OCI-LY7 (cell line): ENCODE data around the gene HTT. TPM values are rescaled to one million over a fixed set of nuclear protein-coding genes. Genes with fewer than 3 reads are reported as not detected.

Experiments
- BruUV-seq: library from RNA; stranded (reverse); fragments of 400-500 nt; replicated peaks from 2 replicates; lab custom pipeline; 2021; lab: Mats Ljungman, UMichigan
- CTCF ChIA-PET: fragments of 300-600 bp; sonication (Branson Sonifier 250); formaldehyde crosslinking; loops from one replicate; lab custom pipeline; 2022; ENCODE audit warnings: antibody characterized with exemption; ENCODE audit not compliant: unreplicated experiment; lab: Charles Lee
- POLR2A ChIA-PET: fragments of 300-600 bp; sonication (Branson Sonifier 250); formaldehyde crosslinking; loops from one replicate; lab custom pipeline; 2022; ENCODE audit warnings: antibody characterized with exemption; lab: Charles Lee
- DNase-seq: peaks from one replicate; pipeline ENCODE4 v3.0.0-alpha.2; 2015; ENCODE audit warnings: low spot score
- H2AFZ ChIP-seq: fragments of 200-600 bp; sonication (generic), shearing (Covaris generic); 2 replicates; pipeline ENCODE4 v1.6.1; 2014; ENCODE audit warnings: mild to moderate bottlenecking, antibody characterized with exemption, low read length, moderate library complexity
- H3K27ac ChIP-seq: fragments of 200-600 bp; sonication (generic); 2 replicates; pipeline ENCODE4 v1.5.1; 2014; ENCODE audit warnings: mixed run types, low read depth, mild to moderate bottlenecking, moderate library complexity, low read length, inconsistent platforms; ENCODE audit not compliant: poor library complexity, severe bottlenecking
- H3K36me3 ChIP-seq: fragments of 200-600 bp; sonication (generic); 2 replicates; pipeline ENCODE4 v1.6.1; 2014; ENCODE audit warnings: mild to moderate bottlenecking, antibody characterized with exemption, low read length, moderate library complexity, mixed read lengths; ENCODE audit not compliant: insufficient read depth
- H3K4me1 ChIP-seq: fragments of 200-600 bp; sonication (generic); 2 replicates; pipeline ENCODE4 v1.5.1; 2014; ENCODE audit warnings: mild to moderate bottlenecking, low read length; ENCODE audit not compliant: insufficient read depth, poor library complexity, severe bottlenecking
- H3K4me2 ChIP-seq: fragments of 200-600 bp; sonication (generic); 2 replicates; pipeline ENCODE4 v1.6.1; 2014; ENCODE audit warnings: mild to moderate bottlenecking, low read length
- H3K4me3 ChIP-seq: fragments of 200-600 bp; sonication (generic); 2 replicates; pipeline ENCODE4 v1.5.1; 2014; ENCODE audit warnings: mild to moderate bottlenecking, low read depth, low read length; ENCODE audit not compliant: poor library complexity, severe bottlenecking
- H3K79me2 ChIP-seq: fragments of 200-600 bp; sonication (generic); 2 replicates; pipeline ENCODE4 v1.6.1; 2016; ENCODE audit warnings: low read depth, mild to moderate bottlenecking, low read length, moderate library complexity, mixed read lengths; ENCODE audit not compliant: insufficient read depth
- H3K9me2 ChIP-seq: fragments of 200-600 bp; sonication (generic); 2 replicates; pipeline ENCODE4 v1.6.1; 2016; ENCODE audit warnings: mild to moderate bottlenecking, low read length, mixed read lengths; ENCODE audit not compliant: insufficient read depth
- H3K9me3 ChIP-seq: fragments of 200-600 bp; sonication (generic); 2 replicates; pipeline ENCODE4 v1.6.1; 2014; ENCODE audit warnings: mild to moderate bottlenecking, mixed run types, low read length, mixed read lengths
- H4K20me1 ChIP-seq: fragments of 200-600 bp; sonication (generic); 2 replicates; pipeline ENCODE4 v1.6.1; 2014; ENCODE audit warnings: mild to moderate bottlenecking, antibody characterized with exemption, low read length, moderate library complexity, mixed read lengths; ENCODE audit not compliant: insufficient read depth
- EZH2phosphoT487 ChIP-seq: fragments of 200-600 bp; sonication (generic); IDR thresholded peaks from 2 replicates; pipeline ENCODE4 v1.6.1; 2018; ENCODE audit warnings: low read depth, borderline replicate concordance, mild to moderate bottlenecking, mixed run types, antibody characterized with exemption, low read length, moderate library complexity, mixed read lengths
- intact Hi-C: fragments of 100-400 bp; cut with micrococcal nuclease; formaldehyde crosslinking; loops from one replicate; pipeline ENCODE4 v1.10.0; 2022; ENCODE audit not compliant: unreplicated experiment
- total RNA-seq, 2 experiments: library from RNA; depleted of rRNA in 1 of 2; stranded (reverse); fragments of >200 nt in 1 of 2; shearing (Covaris generic) in 1 of 2; gene quantifications; 2 replicates each; pipeline ENCODE4 v1.2.3, GENCODE V29; 2014 to 2022
- TF ChIP-seq, protein P1 (sequence below): fragments of 200-600 bp; sonication (generic); conservative IDR thresholded peaks from 2 replicates; pipeline ENCODE4 v1.5.1; 2014; ENCODE audit warnings: mild to moderate bottlenecking, antibody characterized with exemption, low read length, moderate library complexity, mixed read lengths

Gene HTT
- total RNA-seq, 2 experiments from 2014 or later, result 36.4 to 91.3 TPM

GRCh38 chr4:3039706-3040366 is 34.6 kb upstream of the HTT start:
- H3K9me2 ChIP-seq, result no peaks in the 10 kb centered on the region
- H3K9me3 ChIP-seq, result no peaks in the 10 kb centered on the region
- no peak for DNase-seq
- H2AFZ ChIP-seq, result no peak overlapping the region
- no peaks in the 10 kb centered on the region for H4K20me1 ChIP-seq
- H3K36me3 ChIP-seq, result no peaks in the 10 kb centered on the region
- H3K79me2 ChIP-seq, result no peaks in the 10 kb centered on the region
- intact Hi-C loops, result no loop called here
- BruUV-seq, result no TSS peak
- H3K27ac ChIP-seq, result no peak overlapping the region
- ChIA-PET CTCF (no interaction called here), POLR2A (interaction anchor here (0.5 to 1.2 kb wide), 3 partner anchors 18 to 1260 kb away, joined by 3 to 5 read pairs (median 4); no protein-coding TSS in a partner anchor)
- no peak overlapping the region for H3K4me2 ChIP-seq
- peaks cover 35% of the 10 kb centered on the region for H3K4me1 ChIP-seq
- TF ChIP-seq, protein P1, sequence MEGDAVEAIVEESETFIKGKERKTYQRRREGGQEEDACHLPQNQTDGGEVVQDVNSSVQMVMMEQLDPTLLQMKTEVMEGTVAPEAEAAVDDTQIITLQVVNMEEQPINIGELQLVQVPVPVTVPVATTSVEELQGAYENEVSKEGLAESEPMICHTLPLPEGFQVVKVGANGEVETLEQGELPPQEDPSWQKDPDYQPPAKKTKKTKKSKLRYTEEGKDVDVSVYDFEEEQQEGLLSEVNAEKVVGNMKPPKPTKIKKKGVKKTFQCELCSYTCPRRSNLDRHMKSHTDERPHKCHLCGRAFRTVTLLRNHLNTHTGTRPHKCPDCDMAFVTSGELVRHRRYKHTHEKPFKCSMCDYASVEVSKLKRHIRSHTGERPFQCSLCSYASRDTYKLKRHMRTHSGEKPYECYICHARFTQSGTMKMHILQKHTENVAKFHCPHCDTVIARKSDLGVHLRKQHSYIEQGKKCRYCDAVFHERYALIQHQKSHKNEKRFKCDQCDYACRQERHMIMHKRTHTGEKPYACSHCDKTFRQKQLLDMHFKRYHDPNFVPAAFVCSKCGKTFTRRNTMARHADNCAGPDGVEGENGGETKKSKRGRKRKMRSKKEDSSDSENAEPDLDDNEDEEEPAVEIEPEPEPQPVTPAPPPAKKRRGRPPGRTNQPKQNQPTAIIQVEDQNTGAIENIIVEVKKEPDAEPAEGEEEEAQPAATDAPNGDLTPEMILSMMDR, result no peak
- no peak for TF ChIP-seq EZH2phosphoT487
- H3K4me3 ChIP-seq, result no peak overlapping the region

DNA sequence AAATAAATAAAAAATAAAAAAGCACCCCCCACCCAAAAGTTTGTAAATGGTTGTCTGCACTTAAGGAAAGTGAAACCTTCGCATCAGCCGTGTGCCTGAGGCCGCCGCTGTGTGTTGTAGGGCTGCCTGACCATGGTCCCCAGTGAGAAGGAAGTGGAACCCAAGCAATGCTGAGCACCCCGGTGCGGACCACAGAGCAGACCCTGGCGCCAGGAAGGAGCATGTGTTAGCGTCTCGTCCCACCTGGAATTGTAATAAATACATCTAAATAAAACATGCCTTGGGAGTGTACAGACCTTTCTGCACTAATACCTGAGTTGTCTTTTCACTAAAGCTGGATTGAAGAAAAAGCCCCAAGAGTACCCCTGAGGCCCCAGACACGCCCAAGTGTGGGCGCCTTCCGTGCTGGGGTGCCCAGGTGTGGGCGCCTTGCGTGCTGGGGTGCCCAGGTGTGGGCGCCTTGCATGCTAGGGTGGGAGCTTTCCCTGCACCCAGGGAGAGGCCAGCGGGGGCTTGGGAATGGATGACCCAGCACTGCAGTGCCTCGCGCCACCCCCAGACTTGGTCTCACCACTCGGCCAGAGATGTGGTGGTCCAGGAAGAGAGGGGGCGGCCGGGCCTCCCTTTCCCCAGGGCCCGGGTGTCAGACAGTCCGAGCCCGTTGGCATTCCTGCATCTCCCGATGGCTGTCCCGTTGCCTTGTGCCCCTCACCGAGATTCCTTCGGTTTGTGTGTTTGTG is 33.9 kb upstream of the HTT start:
- no peak for DNase-seq
- BruUV-seq, result no TSS peak
- no peaks in the 10 kb centered on the region for H3K9me3 ChIP-seq
- ChIA-PET POLR2A (interaction anchor here (0.5 to 1.2 kb wide), 2 partner anchors 19 to 1259 kb away, joined by 3 to 4 read pairs; no protein-coding TSS in a partner anchor), CTCF (no interaction called here)
- H3K4me3 ChIP-seq, result peak overlapping the region; percentile 52
- peak overlapping the region; percentile 53; the same call in 1 of the 2 replicates for H2AFZ ChIP-seq
- intact Hi-C loops, result no loop called here
- H4K20me1 ChIP-seq, result no peaks in the 10 kb centered on the region
- H3K9me2 ChIP-seq, result no peaks in the 10 kb centered on the region
- H3K27ac ChIP-seq, result no peak overlapping the region
- no peaks in the 10 kb centered on the region for H3K79me2 ChIP-seq
- H3K36me3 ChIP-seq, result no peaks in the 10 kb centered on the region
- H3K4me1 ChIP-seq, result peaks cover 42% of the 10 kb centered on the region
- H3K4me2 ChIP-seq, result peak overlapping the region; percentile 56
- TF ChIP-seq, protein P1, result no peak
- TF ChIP-seq EZH2phosphoT487, result no peak
